ENCODE data around the gene PLCB1.

GRCh38 chr20:8296536-8296935 is 164.5 kb downstream of the PLCB1 start:
- no peak for TF ChIP-seq JUN (CRISPR knock-in tag; IDR thresholded peaks at IDR 0.05)
- TF ChIP-seq E2F5 (CRISPR knock-in tag; IDR thresholded peaks at IDR 0.05): no peak
- TF ChIP-seq ZNF416 (CRISPR knock-in tag; IDR thresholded peaks at IDR 0.05): no peak
- no peak for TF ChIP-seq CTCF (IDR thresholded peaks at IDR 0.05)

Measured in WTC11 (cell line).